OCI-M1 (cell line): ENCODE measurements around the gene RASSF5.
"Not testable (repeated sequence)": the region's sequence is repeated elsewhere in the genome, so short reads cannot be mapped to it uniquely, and the experiment has no call there.

ENCODE experiments used
- DNase-seq: peaks from one replicate; lab custom pipeline; 2025; lab: John Stamatoyannopoulos, UW

Gene RASSF5

DNA sequence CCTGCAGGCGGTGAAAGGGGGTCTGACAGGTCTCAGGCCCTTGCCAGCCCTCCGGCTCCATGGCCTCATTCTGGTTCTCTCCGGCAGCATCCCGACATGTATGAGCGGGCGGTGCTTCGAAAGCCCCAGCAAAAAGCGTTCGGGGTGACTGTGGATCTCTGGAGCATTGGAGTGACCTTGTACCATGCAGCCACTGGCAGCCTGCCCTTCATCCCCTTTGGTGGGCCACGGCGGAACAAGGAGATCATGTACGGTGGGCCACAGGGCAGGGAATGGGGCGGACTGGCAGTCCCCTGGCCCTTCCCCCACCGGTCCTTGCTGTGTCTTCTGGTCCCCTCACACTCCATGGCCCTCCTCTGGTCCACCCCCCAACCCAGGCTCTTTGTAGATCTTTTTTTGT, 30.7 kb upstream of the RASSF5 start:
- no peak for DNase-seq

DNA sequence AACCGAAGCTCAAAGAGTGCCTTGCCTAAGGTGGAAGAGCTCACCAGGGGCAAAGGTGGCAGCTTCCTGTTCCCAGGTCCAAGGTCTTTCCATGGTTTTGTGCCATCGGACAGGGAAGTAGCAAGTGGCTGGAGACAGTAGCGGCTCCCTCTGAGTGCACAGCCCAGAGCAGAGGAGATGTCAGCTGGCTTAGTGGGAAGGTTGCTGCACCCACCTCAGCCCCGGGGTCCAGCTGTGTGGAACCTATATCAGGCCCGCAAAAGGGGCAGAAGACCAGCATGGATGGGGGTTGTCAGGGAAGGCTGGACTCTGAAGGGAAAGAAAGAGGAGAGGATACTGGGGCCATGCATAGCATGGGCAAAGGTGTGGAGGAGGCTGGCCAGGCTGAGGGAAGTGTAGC, 30.2 kb upstream of the RASSF5 start:
- DNase-seq: no peak

DNA sequence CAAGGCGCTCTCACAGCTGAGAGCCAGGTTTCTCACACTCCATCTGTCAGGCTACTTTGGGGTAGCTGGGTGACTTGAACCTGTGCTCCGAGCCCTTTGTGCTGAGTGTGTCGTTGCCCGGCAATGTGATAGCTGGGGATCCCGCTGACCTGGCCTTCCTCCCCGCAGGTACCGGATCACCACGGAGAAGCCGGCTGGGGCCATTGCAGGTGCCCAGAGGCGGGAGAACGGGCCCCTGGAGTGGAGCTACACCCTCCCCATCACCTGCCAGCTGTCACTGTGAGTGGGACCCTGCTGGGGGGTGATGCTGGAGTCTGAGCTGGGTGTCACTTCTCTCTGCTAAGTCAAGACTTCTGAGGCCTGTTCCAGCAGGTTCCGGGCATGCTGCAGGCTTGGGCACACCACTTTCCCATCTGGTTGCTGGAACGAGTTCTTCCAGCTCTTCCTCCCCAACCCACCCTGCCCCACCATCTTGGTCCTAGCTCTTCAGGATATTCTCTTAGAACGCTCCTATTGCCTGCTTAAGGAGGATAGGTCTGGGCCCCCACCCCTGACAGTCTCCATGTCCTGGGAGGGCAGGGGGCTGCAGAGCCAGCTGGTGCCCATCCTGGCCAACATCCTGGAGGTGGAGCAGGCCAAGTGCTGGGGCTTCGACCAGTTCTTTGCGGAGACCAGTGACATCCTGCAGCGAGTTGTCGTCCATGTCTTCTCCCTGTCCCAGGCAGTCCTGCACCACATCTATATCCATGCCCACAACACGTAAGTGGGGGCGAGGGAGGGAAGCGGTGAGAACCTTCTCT, 29.6 kb upstream of the RASSF5 start:
- no peak for DNase-seq

DNA sequence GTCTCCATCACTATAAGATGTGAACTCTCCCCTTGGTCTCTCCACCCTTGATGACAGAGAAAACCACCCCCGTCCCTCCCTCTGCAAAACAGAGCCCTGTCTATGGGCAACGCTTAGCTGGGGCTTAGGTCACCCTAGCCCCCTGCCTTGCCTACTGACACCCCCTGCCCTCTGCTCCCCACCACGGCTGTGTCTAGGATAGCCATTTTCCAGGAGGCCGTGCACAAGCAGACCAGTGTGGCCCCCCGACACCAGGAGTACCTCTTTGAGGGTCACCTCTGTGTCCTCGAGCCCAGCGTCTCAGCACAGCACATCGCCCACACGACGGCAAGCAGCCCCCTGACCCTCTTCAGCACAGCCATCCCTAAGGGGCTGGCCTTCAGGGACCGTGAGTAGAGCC, 28.6 kb upstream of the RASSF5 start:
- no peak for DNase-seq

DNA sequence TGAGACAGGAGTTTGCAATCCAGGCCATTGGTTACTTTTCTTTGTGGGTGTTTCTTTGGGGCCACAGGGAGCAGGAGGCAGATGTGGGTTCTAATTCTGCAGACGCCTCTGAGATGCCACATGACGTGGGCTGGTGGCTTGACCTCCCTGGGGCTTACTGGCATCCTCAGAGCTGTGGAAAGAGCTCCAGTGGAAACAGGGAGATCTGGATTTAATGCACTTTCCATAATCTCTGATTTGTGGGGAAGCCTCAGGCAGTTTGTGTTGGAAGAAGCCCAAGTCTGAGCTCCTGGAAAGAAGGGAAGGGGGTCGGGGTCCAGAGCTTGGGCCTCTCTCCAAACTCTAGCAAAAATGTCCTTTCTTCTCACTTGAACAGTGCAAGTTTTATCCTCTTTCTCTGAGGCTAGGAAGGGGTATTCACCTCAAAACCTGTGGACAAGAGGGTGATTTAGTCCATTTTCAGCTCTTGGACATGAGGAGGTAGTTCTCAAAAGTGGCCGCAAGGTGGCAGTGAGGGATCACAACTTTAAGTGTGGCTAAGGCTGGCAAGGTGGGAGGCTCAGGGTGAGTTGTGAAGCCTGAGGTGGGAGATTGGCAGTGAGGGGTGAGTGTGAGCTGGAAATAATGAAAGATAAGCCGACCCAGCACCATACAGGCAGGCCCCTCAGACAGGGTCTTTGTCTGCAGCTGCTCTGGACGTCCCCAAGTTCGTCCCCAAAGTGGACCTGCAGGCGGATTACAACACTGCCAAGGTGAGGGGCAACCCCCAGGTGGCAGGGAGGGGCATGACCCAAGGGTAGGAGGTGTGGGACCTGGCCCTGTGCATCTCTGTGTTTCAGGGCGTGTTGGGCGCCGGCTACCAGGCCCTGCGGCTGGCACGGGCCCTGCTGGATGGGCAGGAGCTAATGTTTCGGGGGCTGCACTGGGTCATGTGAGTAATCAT, 27.9 kb upstream of the RASSF5 start:
- peak; percentile 84 for DNase-seq

DNA sequence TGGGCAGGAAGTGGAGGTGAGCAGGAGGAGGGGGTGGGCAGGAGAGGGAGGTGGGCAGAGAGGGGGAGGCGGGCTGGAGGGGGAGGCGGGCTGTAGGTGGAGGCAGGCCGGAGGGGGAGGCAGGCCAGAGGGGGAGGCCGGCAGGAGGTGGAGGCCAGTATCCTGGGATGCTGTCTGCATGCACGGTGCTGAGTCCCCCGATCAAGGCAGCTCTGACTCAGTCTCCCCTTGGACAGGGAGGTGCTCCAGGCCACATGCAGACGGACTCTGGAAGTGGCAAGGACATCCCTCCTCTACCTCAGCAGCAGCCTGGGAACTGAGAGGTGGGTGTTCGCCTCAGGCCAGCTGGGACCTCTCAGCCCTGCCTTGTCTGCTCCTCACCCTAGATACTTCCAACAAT, 27.1 kb upstream of the RASSF5 start:
- no peak for DNase-seq

DNA sequence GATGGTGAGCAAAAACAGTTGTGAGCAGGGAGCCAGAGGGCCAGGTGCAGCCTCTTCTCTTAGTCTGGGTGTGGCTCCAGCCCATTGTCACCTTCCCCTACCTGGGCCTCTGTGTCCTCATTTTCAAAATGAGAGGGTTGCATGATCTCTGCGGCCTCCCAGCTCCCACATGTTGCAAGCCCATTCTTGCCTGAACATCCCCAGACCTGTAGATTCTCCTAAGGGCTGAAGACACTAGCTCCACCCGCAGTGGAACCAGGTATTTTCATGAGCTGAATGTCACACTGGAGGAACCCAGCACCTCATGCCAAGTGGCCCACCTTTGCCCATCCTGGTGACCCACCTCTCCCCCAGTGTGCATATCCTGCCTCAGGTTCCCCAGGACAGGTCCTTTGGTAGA, 24.7 kb upstream of the RASSF5 start:
- DNase-seq: no peak

DNA sequence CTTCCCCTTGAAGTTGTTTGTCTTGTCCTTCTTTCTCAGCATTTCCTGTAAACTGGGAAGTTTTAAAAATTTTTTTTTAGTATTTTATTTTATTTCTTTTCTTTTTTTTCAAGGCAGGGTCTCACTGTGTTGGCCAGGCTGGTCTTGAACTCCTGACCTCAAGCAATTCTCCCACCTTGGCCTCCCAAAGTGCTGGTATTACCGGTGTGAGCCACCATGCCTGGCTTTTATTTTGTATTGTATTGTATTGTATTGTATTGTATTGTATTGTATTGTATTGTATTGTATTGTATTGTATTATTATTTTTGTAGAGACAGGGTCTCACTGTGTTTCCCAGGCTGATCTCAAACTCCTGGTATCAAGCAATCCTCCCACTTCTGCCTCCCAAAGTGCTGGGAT, 23.5 kb upstream of the RASSF5 start:
- not testable (repeated sequence) for DNase-seq

DNA sequence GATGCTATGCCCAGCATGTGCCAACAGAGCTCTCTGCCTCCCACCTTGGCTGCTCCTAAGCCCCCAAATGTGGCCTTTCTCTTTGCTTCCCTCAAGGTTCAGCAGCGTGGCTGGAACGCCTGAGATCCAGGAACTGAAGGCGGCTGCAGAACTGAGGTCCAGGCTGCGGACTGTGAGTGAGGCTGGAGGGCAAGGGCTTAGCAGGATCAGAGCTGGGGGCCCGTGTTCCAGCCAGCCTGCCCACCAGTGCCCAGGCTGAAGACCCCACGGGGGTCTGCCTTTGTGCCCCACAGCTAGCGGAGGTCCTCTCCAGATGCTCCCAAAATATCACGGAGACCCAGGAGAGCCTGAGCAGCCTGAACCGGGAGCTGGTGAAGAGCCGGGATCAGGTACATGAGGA, 22.4 kb upstream of the RASSF5 start:
- DNase-seq: no peak

DNA sequence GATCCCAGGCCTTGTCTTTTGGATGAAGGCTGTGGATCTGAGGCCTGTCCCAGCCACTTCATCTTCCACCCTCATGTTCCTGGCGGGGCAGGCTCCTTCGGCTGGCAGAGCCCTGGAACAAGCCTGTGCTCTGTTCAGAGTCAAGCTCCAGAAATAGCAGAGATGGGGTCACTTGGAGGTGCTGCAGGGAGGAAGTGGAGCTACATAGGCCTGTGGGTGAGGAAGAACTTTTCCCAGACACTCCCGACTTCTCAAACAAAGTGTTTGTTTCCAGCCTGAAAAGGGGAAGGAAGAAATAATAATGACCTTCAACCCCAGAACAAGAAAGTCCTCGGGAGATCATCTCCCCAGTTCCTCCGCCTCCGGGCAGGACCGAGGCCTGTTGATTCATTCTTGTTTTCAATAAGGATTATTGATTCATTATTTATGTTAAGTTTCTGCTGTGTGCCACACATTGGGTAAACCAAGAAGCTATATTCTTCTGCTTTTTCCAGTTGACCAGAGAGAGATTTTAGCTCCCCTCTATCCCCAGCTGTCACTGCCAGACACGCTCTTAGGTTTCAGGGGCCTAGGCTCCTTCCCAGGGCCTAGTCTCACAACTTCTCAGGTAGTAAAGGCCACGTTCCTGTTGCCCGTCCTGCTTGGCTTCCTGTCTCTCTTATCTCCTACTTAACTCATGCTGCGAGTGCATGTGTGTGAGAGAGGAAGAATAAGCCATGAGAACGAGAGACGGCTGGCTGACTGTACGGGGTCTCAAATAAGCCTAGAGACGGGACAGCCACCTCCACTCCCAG, 20.1 kb upstream of the RASSF5 start:
- DNase-seq: no peak

DNA sequence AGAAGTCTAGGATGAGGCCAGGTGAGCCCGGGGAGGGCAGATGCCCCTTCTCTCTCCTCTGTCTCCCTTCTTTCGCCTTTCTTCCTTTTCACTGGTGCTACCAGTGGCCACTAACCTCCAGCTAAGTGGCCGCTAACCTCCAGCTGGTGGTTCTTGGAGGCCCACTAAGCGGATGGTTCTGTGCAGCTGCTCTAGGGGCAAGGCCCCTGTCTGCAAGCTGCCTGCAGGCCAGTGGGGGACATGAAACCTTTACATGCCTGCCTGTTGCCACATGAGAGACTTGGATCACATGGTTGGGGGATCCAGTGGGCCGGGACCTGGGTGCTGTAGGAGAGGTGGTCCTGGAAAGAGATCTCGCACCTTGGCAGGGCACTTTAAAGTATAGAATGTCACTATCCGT, 19.4 kb upstream of the RASSF5 start:
- DNase-seq: no peak

DNA sequence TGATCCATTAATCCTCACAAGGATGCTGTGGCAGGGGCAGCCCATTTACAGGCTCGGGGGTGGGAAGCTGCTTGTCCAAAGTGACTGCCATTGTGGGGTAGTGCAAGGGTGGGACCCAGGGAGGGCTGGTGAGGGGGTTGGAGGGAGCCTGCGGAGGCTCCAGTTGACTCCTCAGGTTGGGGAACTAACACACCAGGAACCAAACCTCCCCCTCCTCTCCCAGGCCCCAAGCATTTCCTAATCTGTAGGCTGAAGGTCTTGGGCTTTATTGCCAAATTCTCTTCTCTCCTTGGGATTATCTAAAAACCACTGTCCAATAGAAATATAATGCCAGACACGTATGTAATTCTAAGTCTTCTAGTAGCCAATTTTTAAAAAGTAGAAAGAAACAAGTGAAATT, 18.9 kb upstream of the RASSF5 start:
- DNase-seq: no peak

DNA sequence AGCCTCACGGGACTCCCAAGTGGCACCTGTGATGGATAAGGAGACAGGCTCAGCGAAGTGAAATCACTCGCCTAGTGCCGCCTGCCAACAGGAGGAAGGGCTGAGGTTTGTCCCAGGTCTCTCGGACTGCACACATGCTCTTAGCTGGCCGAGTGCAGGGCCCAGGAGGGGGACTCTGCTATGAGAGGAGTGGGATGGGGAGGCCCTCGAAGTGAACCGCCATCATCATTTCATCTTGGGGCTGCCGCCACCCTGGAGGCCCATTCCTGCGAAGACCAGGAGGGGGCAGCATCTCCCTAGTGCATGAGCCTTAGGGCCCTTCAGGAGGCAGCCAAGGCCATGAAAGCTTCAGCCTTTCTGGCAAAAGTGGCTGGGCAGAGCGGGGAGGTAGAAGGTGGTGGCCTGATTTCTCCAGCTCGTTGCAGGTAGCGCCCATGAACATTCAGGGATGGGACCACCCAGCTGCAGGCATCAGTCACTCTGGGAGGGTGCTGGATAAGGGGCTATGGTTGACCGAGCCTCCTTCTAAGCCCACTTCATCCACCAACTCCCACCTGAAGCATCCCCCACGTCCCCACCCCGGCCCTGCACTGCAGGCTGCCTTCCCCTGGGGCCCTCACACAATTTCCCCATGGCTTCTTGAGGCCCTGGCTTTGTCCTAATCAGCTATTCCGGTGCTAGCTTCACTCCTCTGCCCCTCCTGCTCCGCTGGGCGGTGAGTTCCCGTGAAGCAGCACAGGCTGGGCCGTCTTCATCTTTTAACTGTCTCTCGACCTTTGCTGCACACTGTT, 17.2 kb upstream of the RASSF5 start:
- peak; percentile 91 for DNase-seq

DNA sequence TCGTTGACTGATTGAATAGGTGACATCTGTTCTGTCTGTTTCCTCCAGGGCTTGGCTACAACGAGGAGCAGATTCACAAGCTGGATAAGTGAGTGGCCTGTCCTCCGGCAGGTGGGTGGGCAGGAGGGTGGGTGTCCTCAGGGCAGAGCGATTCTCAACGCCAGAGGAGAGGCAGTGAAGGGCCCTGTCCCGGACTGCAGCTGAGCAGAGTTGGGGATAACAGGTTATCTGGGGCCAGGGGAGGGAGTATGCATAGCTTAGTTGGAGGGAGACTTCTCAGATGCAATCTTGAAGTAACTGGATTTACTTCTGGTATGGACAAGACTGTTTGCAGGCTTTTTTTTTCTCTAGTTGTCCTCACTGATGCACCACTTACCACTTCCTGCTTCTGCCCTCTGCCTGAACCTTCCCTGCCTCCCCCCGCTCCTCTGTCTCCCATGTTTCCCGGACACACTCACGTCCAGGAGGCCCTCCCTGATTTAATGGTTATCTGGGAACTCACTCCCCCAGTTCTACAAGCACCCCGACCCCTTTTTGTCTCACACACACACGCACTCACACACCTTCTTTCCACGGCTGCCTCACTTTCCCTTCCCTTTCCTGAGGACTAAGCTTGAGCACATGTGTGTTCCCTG, 16.4 kb upstream of the RASSF5 start:
- no peak for DNase-seq

DNA sequence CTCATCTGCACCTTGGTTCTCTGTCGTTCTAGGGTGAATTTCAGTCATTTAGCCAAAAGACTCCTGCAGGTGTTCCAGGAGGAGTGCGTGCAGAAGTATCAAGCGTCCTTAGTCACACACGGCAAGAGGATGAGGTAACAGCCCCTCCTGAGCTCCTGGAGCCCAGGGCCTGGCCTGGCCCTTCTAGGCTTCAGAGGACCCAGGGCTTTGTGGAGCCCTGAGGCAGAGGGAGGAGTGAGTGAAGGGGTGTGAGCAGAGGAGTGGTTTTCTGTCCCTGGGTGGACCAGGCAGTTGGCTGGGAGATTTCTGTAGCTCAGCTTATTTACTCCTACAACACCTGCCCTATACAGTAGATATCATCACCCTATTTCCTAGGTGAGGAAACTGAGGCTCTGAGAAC, 15.7 kb upstream of the RASSF5 start:
- no peak for DNase-seq

DNA sequence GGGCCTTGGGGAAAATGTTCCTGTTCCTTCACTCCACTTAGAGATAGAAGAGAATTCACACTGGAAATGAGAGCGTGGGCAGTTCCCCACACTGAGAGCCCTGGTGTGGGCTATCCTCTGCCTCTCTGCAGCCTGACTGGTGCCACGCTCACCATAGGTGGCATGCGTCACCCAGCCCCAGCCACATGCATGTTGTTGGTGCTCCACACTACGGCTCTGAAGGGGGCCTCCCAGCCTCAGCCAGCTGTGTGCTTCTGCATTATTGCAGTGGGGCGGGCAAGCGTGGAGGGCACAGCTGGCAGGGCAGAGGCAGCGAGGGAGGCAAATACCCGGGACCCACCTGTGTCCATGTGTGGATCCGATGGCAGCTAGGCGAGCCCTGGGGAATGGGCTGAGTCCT, 14.7 kb upstream of the RASSF5 start:
- DNase-seq: no peak

DNA sequence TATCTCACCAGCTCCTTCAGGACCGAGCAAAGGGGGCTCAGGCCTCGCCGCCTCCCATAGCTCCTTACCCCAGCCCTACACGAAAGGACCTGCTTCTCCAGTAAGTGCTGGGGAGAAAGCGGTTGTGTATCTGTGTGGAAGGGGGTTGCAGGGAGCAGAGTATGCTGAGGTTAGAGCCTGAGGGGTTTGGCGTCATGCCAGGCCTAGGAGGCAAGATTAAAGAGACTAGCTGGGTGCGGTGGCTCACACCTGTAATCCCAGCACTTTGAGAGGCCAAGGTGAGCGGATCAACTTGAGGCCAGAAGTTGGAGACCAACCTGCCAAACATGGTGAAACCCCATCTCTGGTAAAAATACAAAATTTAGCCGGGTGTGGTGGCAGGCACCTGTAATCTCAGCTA, 14.1 kb upstream of the RASSF5 start:
- no peak for DNase-seq

DNA sequence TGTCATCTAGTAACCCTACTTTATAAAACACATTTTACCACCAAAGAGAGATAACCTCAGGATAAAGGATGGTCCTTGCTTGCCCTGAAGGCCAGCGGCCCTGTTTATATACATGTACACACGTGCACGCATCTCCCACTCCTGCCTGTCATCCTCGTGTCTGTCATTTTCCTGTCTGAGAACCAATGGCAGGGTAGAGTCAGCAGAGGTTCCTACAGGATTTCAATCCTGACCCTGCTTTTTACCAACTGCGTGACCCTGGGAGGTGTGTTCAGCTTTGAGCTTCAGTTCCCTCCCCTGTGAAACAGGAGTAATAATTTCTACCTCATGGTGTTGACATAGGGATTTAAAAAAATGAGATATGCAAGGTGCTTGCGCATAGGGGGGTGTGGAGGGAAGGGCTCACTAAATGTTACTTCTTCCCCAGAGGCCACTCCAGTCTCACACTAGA, 12.3 kb upstream of the RASSF5 start:
- DNase-seq: no peak

DNA sequence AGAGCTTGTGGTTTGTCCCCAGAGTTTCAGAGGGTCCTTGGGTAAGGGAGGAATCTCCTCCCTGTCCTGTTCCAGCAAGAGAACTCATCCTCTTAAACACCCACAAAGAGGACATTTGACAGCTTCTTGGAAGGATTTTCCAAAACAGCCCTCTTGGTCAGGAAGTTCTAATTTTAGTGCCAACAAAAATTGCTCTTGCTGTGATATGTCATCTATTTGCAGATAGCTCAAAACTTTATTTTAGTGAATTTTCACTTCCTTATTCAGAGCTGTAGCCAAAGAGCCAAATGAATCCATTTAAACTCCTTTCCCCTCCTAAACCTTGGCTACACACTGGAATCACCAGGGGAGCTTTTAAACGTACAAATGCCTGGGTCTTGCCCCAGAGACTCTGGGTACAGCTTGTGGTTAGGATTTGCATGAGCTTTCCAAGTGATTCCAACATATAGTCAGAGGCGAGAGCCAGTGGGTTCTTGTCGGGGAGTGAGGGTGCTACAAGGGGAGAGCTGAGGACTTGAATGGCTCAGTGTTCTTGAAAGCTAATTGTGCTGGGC, 11.8 kb upstream of the RASSF5 start:
- no peak for DNase-seq

DNA sequence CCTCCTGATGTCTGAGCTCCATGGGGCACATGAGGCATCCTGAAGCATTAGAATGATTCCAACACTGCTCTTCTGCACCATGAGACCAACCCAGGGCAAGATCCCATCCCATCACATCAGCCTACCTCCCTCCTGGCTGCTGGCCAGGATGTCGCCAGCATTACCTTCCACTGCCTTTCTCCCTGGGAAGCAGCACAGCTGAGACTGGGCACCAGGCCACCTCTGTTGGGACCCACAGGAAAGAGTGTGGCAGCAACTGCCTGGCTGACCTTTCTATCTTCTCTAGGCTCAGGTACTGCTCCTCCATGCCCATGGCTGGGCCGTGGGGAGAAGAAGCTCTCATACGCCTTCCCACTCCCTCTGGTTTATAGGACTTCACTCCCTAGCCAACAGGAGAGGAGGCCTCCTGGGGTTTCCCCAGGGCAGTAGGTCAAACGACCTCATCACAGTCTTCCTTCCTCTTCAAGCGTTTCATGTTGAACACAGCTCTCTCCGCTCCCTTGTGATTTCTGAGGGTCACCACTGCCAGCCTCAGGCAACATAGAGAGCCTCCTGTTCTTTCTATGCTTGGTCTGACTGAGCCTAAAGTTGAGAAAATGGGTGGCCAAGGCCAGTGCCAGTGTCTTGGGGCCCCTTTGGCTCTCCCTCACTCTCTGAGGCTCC, 11.1 kb upstream of the RASSF5 start:
- DNase-seq: no peak
